ENCODE results near the gene CACNG4.

GRCh38 chr17:66948061-66948750, 16.3 kb upstream of the CACNG4 start:
- TF ChIP-seq CTCF (IDR thresholded peaks at IDR 0.05; ENCODE audit: low read depth, low read length, poor library complexity, severe bottlenecking) (no peak), EZH2phosphoT487 (IDR thresholded peaks at IDR 0.05; ENCODE audit: borderline replicate concordance, low read length) (no peak)
